ENCODE data around the gene LHFPL6. TPM values are rescaled to one million over a fixed set of nuclear protein-coding genes. Genes with fewer than 3 reads are reported as not detected.

The LHFPL6 gene
- total RNA-seq, 1 donor from 2014 or later, result 37.7 TPM

- DNase-seq (ENCODE audit: low read depth, low spot score), result no peak
- Mint-ChIP-seq H3K4me3 (no peak overlapping the region), H3K4me1 (peaks cover 7% of the 10 kb centered on the region), H3K27me3 (ENCODE audit: low read depth) (no peaks in the 10 kb centered on the region), H3K27ac (ENCODE audit: unreplicated experiment) (no peak overlapping the region), H3K9me3 (no peaks in the 10 kb centered on the region), H3K36me3 (ENCODE audit: low read depth) (no peaks in the 10 kb centered on the region)
- no peak for TF ChIP-seq CTCF (conservative IDR thresholded peaks at IDR 0.05)
Observed at GRCh38 chr13:39462906-39463305, 140.1 kb downstream of the LHFPL6 start.

GRCh38 chr13:39462428-39462827 is 140.6 kb downstream of the LHFPL6 start:
- Mint-ChIP-seq H3K9me3 (no peaks in the 10 kb centered on the region), H3K4me3 (no peak overlapping the region), H3K27me3 (ENCODE audit: low read depth) (no peaks in the 10 kb centered on the region), H3K36me3 (ENCODE audit: low read depth) (no peaks in the 10 kb centered on the region), H3K27ac (ENCODE audit: unreplicated experiment) (no peak overlapping the region), H3K4me1 (peaks cover 7% of the 10 kb centered on the region)
- no peak for TF ChIP-seq CTCF (conservative IDR thresholded peaks at IDR 0.05)
- no peak for DNase-seq (ENCODE audit: low read depth, low spot score)

GRCh38 chr13:39461685-39462266 is 141.2 kb downstream of the LHFPL6 start:
- H3K27me3 Mint-ChIP-seq (ENCODE audit: low read depth), result no peaks in the 10 kb centered on the region
- DNase-seq (ENCODE audit: low read depth, low spot score), result no peak
- H3K4me3 Mint-ChIP-seq, result no peak overlapping the region
- TF ChIP-seq CTCF (conservative IDR thresholded peaks at IDR 0.05), result no peak
- H3K4me1 Mint-ChIP-seq, result peaks cover 7% of the 10 kb centered on the region
- no peaks in the 10 kb centered on the region for H3K9me3 Mint-ChIP-seq
- H3K27ac Mint-ChIP-seq (ENCODE audit: unreplicated experiment), result no peak overlapping the region
- no peaks in the 10 kb centered on the region for H3K36me3 Mint-ChIP-seq (ENCODE audit: low read depth)

- Mint-ChIP-seq H3K27ac (ENCODE audit: unreplicated experiment) (no peak overlapping the region), H3K9me3 (no peaks in the 10 kb centered on the region), H3K4me3 (no peak overlapping the region), H3K36me3 (ENCODE audit: low read depth) (no peaks in the 10 kb centered on the region), H3K4me1 (peaks cover 22% of the 10 kb centered on the region), H3K27me3 (ENCODE audit: low read depth) (no peaks in the 10 kb centered on the region)
- no peak for TF ChIP-seq CTCF (conservative IDR thresholded peaks at IDR 0.05)
- no peak for DNase-seq (ENCODE audit: low read depth, low spot score)
Observed at GRCh38 chr13:39457274-39457673, 145.7 kb downstream of the LHFPL6 start.

- Mint-ChIP-seq H3K27ac (ENCODE audit: unreplicated experiment) (no peak overlapping the region), H3K36me3 (ENCODE audit: low read depth) (no peaks in the 10 kb centered on the region), H3K27me3 (ENCODE audit: low read depth) (no peaks in the 10 kb centered on the region), H3K4me3 (no peak overlapping the region), H3K9me3 (no peaks in the 10 kb centered on the region), H3K4me1 (peaks cover 30% of the 10 kb centered on the region)
- DNase-seq (ENCODE audit: low read depth, low spot score), result no peak
- TF ChIP-seq CTCF (conservative IDR thresholded peaks at IDR 0.05), result no peak
Observed at GRCh38 chr13:39455521-39456175, 147.3 kb downstream of the LHFPL6 start.

All from neural crest cell (in vitro differentiated cells).